ENCODE measurements around the gene MALAT1. TPM values are rescaled to one million over a fixed set of nuclear protein-coding genes. Genes with fewer than 3 reads are reported as not detected.
A peak's percentile ranks its signal among the peaks of the same experiment; 100 is the strongest.

Gene MALAT1
- total and polyA plus RNA-seq, 2 of the 13 experiments (the other 11 are each of a cell fraction or from before 2014, with no cell fraction given): 143 to 1,237 TPM

DNA sequence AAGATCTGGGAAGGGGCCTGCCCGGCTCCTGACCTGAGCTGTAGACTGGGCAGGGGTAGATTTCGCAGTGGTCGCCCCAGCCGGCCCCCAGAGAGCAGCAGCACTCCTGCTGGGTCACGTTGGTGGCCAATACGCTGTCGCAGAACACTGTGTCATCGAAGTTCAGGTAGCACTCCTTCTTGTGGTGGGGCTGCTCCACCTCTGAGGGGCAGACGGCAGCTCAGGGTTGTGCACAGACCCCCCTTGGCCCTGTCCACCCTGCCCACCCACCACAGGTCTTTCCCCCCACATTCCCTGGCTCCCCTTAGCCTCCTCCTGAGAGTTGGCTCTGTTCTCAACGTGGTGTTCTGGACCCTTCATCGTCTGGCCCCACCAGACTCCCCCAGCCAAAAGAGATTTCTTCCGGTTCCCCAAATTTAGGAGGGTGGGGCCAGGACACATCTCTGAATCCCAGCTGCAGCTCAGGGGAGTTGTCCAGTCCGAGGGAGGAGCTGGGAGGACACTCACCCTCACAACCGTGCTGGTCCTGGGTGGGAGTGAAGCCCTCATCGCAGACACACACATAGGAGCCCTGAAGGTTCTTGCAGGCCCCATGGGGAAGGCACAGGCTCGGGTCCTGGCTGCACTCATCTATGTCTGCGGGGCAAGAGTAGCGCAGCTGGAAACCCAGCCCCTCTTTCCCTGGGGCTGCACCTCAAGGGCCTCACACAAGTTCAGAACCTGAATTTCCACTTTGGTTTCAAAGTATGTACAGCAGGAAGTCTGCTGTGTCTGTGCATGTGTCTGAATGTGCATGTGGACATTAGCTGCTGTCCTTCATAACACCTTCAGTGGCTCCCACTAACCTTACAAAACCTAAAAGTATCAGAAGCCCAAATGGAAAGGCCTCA, 42.5 kb downstream of the MALAT1 start:
- WGBS (ENCODE audit: low lambda C conversion rate): 69% methylated on average over 11 of the region's 18 CpGs
- Histone ChIP-seq H3K4me1 (ENCODE audit: insufficient read depth, low read length) (peaks cover 14% of the 10 kb centered on the region), H3K9me3 (ENCODE audit: low read length) (no peaks in the 10 kb centered on the region), H4K20me1 (ENCODE audit: insufficient read depth, low read length) (no peaks in the 10 kb centered on the region), H3K9ac (ENCODE audit: insufficient read depth, low read depth, low read length) (no peak overlapping the region), H3K27me3 (ENCODE audit: control insufficient read depth in 1 of 2, insufficient read depth in 2 of 2, low read length in 2 of 2) (no peaks in the 10 kb centered on the region), H3K36me3 (replicated peaks in 1 of 2; ENCODE audit: control insufficient read depth in 1 of 2, insufficient read depth in 2 of 2, low read length in 2 of 2) (peaks cover 6 to 16% of the 10 kb centered on the region in 2 experiments; a peak in 3 of 5 replicates), H3K79me2 (ENCODE audit: insufficient read depth, low read length) (no peaks in the 10 kb centered on the region), H2AFZ (ENCODE audit: low read length) (no peak overlapping the region), H3K4me2 (ENCODE audit: low read depth, low read length) (no peak overlapping the region), H3K27ac (ENCODE audit: extremely low read length, insufficient read depth, low read length) (no peak overlapping the region), H3K4me3 (replicated peaks in 1 of 3; ENCODE audit: insufficient read depth in 1 of 3, low read depth in 2 of 3, low read length in 3 of 3) (no peak overlapping the region)
- no TSS peak for BruUV-seq (replicated peaks)
- CTCF ChIA-PET (ENCODE audit: low intra/inter-chr PET ratio, low total read pairs): interaction anchor here (1.0 to 1.9 kb wide), 4 partner anchors 10 to 52 kb away, joined by 5 to 12 read pairs (median 8); partner anchors contain the start of genes FAM89B and ZNRD2
- intact Hi-C loops (cut with micrococcal nuclease; ENCODE audit: unreplicated experiment): loop anchor here (2.0 kb wide), 2 partner anchors 19 to 29 kb away; partner anchors contain the start of gene ZNRD2
- FAIRE-seq (no peak), ATAC-seq (no peak), DNase-seq (ENCODE audit: low spot score) (no peak)
- POLR2A ChIA-PET: interaction anchor here (0.6 to 1.4 kb wide), 4 partner anchors 10 to 33 kb away, joined by 3 to 5 read pairs (median 3); no protein-coding TSS in a partner anchor
- in situ Hi-C loops (cut with HindIII; ENCODE audit: extremely low pct_ligation_motif_present, low pct_unique_long_range_greater_than_20kb): loop anchor here (5.0 kb wide), 1 partner anchor 46 kb away; no protein-coding TSS in a partner anchor
- TF ChIP-seq, protein P1, sequence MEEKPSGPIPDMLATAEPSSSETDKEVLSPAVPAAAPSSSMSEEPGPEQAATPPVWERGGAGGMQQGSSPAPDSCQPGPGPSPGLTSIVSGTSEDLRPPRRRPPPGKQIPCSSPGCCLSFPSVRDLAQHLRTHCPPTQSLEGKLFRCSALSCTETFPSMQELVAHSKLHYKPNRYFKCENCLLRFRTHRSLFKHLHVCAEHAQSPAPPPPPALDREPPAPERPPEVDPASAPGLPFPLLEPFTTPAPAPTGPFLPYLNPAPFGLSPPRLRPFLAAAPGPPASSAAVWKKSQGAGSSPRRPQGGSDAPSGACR (CRISPR knock-in tag; IDR thresholded peaks at IDR 0.05): no peak
- TF ChIP-seq RXRB (CRISPR knock-in tag; IDR thresholded peaks at IDR 0.05; ENCODE audit: borderline replicate concordance) (no peak), ZFP41 (CRISPR knock-in tag; IDR thresholded peaks at IDR 0.05; ENCODE audit: borderline replicate concordance) (no peak), GTF3A (CRISPR knock-in tag; conservative IDR thresholded peaks at IDR 0.05) (no peak), KDM5B (CRISPR knock-in tag; IDR thresholded peaks at IDR 0.05; ENCODE audit: borderline replicate concordance) (peak; percentile 56; the same call in 1 of the 2 replicates), ZNF136 (CRISPR knock-in tag; IDR thresholded peaks at IDR 0.05; ENCODE audit: low read depth) (no peak), REL (CRISPR knock-in tag; conservative IDR thresholded peaks at IDR 0.05) (no peak), POLR2AphosphoS5 (IDR thresholded peaks at IDR 0.05; ENCODE audit: low read depth, low read length) (peak; percentile 12; the same call in 1 of the 2 replicates), ZNF772 (CRISPR knock-in tag; IDR thresholded peaks at IDR 0.05) (0 out of 2 replicates have a peak, but pooled peaks have one; percentile 38), HNRNPLL (IDR thresholded peaks at IDR 0.05; ENCODE audit: low read depth, low read length, poor library complexity, severe bottlenecking) (peak; percentile 24), ZNF550 (CRISPR knock-in tag; IDR thresholded peaks at IDR 0.05; ENCODE audit: borderline replicate concordance) (no peak)
- TF ChIP-seq, protein P2, sequence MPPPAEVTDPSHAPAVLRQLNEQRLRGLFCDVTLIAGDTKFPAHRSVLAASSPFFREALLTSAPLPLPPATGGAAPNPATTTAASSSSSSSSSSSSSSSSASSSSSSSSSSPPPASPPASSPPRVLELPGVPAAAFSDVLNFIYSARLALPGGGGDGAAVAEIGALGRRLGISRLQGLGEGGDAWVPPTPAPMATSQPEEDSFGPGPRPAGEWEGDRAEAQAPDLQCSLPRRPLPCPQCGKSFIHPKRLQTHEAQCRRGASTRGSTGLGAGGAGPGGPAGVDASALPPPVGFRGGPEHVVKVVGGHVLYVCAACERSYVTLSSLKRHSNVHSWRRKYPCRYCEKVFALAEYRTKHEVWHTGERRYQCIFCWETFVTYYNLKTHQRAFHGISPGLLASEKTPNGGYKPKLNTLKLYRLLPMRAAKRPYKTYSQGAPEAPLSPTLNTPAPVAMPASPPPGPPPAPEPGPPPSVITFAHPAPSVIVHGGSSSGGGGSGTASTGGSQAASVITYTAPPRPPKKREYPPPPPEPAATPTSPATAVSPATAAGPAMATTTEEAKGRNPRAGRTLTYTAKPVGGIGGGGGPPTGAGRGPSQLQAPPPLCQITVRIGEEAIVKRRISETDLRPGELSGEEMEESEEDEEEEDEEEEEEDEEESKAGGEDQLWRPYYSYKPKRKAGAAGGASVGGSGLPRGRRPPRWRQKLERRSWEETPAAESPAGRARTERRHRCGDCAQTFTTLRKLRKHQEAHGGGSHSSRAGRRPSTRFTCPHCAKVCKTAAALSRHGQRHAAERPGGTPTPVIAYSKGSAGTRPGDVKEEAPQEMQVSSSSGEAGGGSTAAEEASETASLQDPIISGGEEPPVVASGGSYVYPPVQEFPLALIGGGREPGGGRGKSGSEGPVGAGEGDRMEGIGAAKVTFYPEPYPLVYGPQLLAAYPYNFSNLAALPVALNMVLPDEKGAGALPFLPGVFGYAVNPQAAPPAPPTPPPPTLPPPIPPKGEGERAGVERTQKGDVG (CRISPR knock-in tag; IDR thresholded peaks at IDR 0.05; ENCODE audit: borderline replicate concordance): 0 out of 2 replicates have a peak, but pooled peaks have one; percentile 6
- TF ChIP-seq, protein P3, sequence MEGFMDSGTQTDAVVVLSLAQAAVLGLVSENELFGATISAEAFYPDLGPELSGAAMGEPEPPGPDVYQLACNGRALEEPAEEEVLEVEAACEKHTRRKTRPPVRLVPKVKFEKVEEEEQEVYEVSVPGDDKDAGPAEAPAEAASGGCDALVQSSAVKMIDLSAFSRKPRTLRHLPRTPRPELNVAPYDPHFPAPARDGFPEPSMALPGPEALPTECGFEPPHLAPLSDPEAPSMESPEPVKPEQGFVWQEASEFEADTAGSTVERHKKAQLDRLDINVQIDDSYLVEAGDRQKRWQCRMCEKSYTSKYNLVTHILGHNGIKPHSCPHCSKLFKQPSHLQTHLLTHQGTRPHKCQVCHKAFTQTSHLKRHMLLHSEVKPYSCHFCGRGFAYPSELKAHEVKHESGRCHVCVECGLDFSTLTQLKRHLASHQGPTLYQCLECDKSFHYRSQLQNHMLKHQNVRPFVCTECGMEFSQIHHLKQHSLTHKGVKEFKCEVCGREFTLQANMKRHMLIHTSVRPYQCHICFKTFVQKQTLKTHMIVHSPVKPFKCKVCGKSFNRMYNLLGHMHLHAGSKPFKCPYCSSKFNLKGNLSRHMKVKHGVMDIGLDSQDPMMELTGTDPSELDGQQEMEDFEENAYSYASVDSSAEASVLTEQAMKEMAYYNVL (CRISPR knock-in tag; IDR thresholded peaks at IDR 0.05; ENCODE audit: borderline replicate concordance): 0 out of 2 replicates have a peak, but pooled peaks have one; percentile 27
- TF ChIP-seq, protein P4, sequence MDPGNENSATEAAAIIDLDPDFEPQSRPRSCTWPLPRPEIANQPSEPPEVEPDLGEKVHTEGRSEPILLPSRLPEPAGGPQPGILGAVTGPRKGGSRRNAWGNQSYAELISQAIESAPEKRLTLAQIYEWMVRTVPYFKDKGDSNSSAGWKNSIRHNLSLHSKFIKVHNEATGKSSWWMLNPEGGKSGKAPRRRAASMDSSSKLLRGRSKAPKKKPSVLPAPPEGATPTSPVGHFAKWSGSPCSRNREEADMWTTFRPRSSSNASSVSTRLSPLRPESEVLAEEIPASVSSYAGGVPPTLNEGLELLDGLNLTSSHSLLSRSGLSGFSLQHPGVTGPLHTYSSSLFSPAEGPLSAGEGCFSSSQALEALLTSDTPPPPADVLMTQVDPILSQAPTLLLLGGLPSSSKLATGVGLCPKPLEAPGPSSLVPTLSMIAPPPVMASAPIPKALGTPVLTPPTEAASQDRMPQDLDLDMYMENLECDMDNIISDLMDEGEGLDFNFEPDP (CRISPR knock-in tag; conservative IDR thresholded peaks at IDR 0.05): no peak

Measured in HepG2 (cell line).